WTC11 (cell line): ENCODE results near the gene TMEM94. TPM values are rescaled to one million over a fixed set of nuclear protein-coding genes. Genes with fewer than 3 reads are reported as not detected.

ENCODE experiments used
- ATAC-seq: fragments of 200-7000 bp; cut with Tn5 transposase; 2 replicates; pipeline ENCODE4 v1.10.0; 2021; ENCODE audit warnings: mild to moderate bottlenecking, moderate library complexity
- CTCF ChIA-PET: fragments of 300-600 bp; sonication (Branson Sonifier 250); formaldehyde crosslinking; loops from one replicate; lab custom pipeline; 2021; ENCODE audit warnings: antibody characterized with exemption; lab: Charles Lee
- POLR2A ChIA-PET: fragments of 350-600 bp; sonication (Branson Sonifier 250); formaldehyde crosslinking; loops from one replicate; lab custom pipeline; 2021; ENCODE audit warnings: antibody characterized with exemption; lab: Charles Lee
- DNase-seq: peaks from one replicate; pipeline ENCODE4 v3.0.0; 2021; ENCODE audit warnings: low spot score
- H3K27ac Mint-ChIP-seq: 2 replicates; pipeline ENCODE4 v1.8.0; 2021; ENCODE audit warnings: mixed read lengths
- H3K27me3 Mint-ChIP-seq: 2 replicates; pipeline ENCODE4 v1.8.0; 2021; ENCODE audit warnings: low read depth, mild to moderate bottlenecking, moderate library complexity, mixed read lengths
- H3K36me3 Mint-ChIP-seq: 2 replicates; pipeline ENCODE4 v1.8.0; 2021; ENCODE audit warnings: mixed read lengths
- H3K4me1 Mint-ChIP-seq: 2 replicates; pipeline ENCODE4 v1.8.0; 2022; ENCODE audit warnings: mixed read lengths
- H3K4me3 Mint-ChIP-seq: 2 replicates; pipeline ENCODE4 v1.8.0; 2021; ENCODE audit warnings: mild to moderate bottlenecking, moderate library complexity, mixed read lengths
- H3K9me3 Mint-ChIP-seq: 2 replicates; pipeline ENCODE4 v1.8.0; 2021; ENCODE audit warnings: mixed read lengths
- AR ChIP-seq: fragments of 250-450 bp; sonication (Bioruptor Pico); IDR thresholded peaks from 2 replicates; pipeline ENCODE4 v1.9.0; 2021; ENCODE audit warnings: mild to moderate bottlenecking
- ATF3 ChIP-seq: sonication (generic); formaldehyde crosslinking; conservative IDR thresholded peaks from 2 replicates; pipeline ENCODE4 v1.8.1; 2022; ENCODE audit warnings: mild to moderate bottlenecking, missing genetic modification reagents
- CREM ChIP-seq: sonication (generic); formaldehyde crosslinking; IDR thresholded peaks from 2 replicates; pipeline ENCODE4 v1.8.1; 2022; ENCODE audit warnings: mild to moderate bottlenecking, missing genetic modification reagents, moderate library complexity
- E2F4 ChIP-seq: sonication (generic); formaldehyde crosslinking; IDR thresholded peaks from 2 replicates; pipeline ENCODE4 v1.8.1; 2022; ENCODE audit warnings: low read depth, mild to moderate bottlenecking, moderate library complexity, missing genetic modification reagents, borderline replicate concordance
- FOXP4 ChIP-seq: sonication (generic); formaldehyde crosslinking; IDR thresholded peaks from 2 replicates; pipeline ENCODE4 v1.8.0; 2022; ENCODE audit warnings: mild to moderate bottlenecking, missing genetic modification reagents
- GABPB1 ChIP-seq: sonication (generic); formaldehyde crosslinking; IDR thresholded peaks from 2 replicates; pipeline ENCODE4 v1.8.1; 2023; ENCODE audit warnings: mild to moderate bottlenecking, missing genetic modification reagents
- GTF2I ChIP-seq: fragments of 250-450 bp; sonication (Bioruptor Pico); conservative IDR thresholded peaks from 2 replicates; pipeline ENCODE4 v1.4.0; 2021; ENCODE audit warnings: mild to moderate bottlenecking
- HMGA2 ChIP-seq: fragments of 250-450 bp; sonication (Bioruptor Pico); IDR thresholded peaks from 2 replicates; pipeline ENCODE4 v1.4.0; 2021; ENCODE audit warnings: mild to moderate bottlenecking, moderate library complexity
- HMGXB4 ChIP-seq: sonication (generic); formaldehyde crosslinking; IDR thresholded peaks from 2 replicates; pipeline ENCODE4 v1.8.1; 2023; ENCODE audit warnings: mild to moderate bottlenecking, moderate library complexity, missing genetic modification reagents
- MLX ChIP-seq: sonication (generic); formaldehyde crosslinking; IDR thresholded peaks from 2 replicates; pipeline ENCODE4 v1.8.1; 2023; ENCODE audit warnings: mild to moderate bottlenecking, missing genetic modification reagents, moderate library complexity
- RELA ChIP-seq: sonication (generic); formaldehyde crosslinking; IDR thresholded peaks from 2 replicates; pipeline ENCODE4 v1.8.1; 2022; ENCODE audit warnings: missing genetic modification reagents, mild to moderate bottlenecking, borderline replicate concordance
- TP53 ChIP-seq: sonication (generic); formaldehyde crosslinking; IDR thresholded peaks from 2 replicates; pipeline ENCODE4 v1.8.1; 2023; ENCODE audit warnings: mild to moderate bottlenecking, missing genetic modification reagents
- ZBTB43 ChIP-seq: sonication (generic); formaldehyde crosslinking; IDR thresholded peaks from 2 replicates; pipeline ENCODE4 v1.8.1; 2023; ENCODE audit warnings: mild to moderate bottlenecking, missing genetic modification reagents
- ZNF263 ChIP-seq: sonication (generic); formaldehyde crosslinking; IDR thresholded peaks from 2 replicates; pipeline ENCODE4 v1.8.1; 2022; ENCODE audit warnings: low read depth, mild to moderate bottlenecking, moderate library complexity, missing genetic modification reagents
- ZNF512 ChIP-seq: sonication (generic); formaldehyde crosslinking; IDR thresholded peaks from 2 replicates; pipeline ENCODE4 v1.8.1; 2022; ENCODE audit warnings: missing genetic modification reagents, borderline replicate concordance
- total RNA-seq: library from RNA; stranded (reverse); gene quantifications from 3 replicates; pipeline ENCODE4 v1.2.3, GENCODE V29; 2021

Gene TMEM94
- total RNA-seq, 1 experiment from 2014 or later: 76.9 TPM

GRCh38 chr17:75521951-75522727, 65.7 kb downstream of the TMEM94 start:
- Mint-ChIP-seq H3K27ac (no peak overlapping the region), H3K9me3 (no peaks in the 10 kb centered on the region), H3K4me3 (no peak overlapping the region), H3K4me1 (peaks cover 27% of the 10 kb centered on the region), H3K36me3 (peaks cover 31% of the 10 kb centered on the region)
- ATAC-seq: no peak
- ChIA-PET CTCF (interaction anchor here (0.7 kb wide), 1 partner anchor 251 kb away, joined by 3 read pairs; the partner anchor contains the start of gene MIF4GD), POLR2A (no interaction called here)
- DNase-seq: no peak
- peak; percentile 38; the same call in 1 of the 2 replicates for TF ChIP-seq ZNF263 (CRISPR knock-in tag)
- TF ChIP-seq HMGA2 (CRISPR knock-in tag): no peak
- no peak for TF ChIP-seq E2F4 (CRISPR knock-in tag)
- TF ChIP-seq ATF3: no peak
- no peak for TF ChIP-seq GABPB1 (CRISPR knock-in tag)
- no peak for TF ChIP-seq TP53
- TF ChIP-seq FOXP4 (CRISPR knock-in tag): no peak
- no peak for TF ChIP-seq MLX (CRISPR knock-in tag)
- TF ChIP-seq, all 79 proteins: peak for 1
- 0 out of 2 replicates have a peak, but pooled peaks cover 3% of the 10 kb centered on the region for H3K27me3 Mint-ChIP-seq

- Mint-ChIP-seq H3K27me3 (0 out of 2 replicates have a peak, but pooled peaks cover 3% of the 10 kb centered on the region), H3K36me3 (peaks cover 20% of the 10 kb centered on the region), H3K27ac (no peak overlapping the region), H3K9me3 (no peaks in the 10 kb centered on the region), H3K4me1 (peaks cover 17% of the 10 kb centered on the region), H3K4me3 (peak overlapping the region; percentile 67; the same call in 1 of the 2 replicates)
- TF ChIP-seq CREM: no peak
- TF ChIP-seq ZNF512 (CRISPR knock-in tag): no peak
- TF ChIP-seq RELA: no peak
- DNase-seq (no peak), ATAC-seq (no peak)
- POLR2A ChIA-PET: no interaction called here
- CTCF ChIA-PET: interaction anchor here (0.6 to 3.9 kb wide), 6 partner anchors 27 to 230 kb away, joined by 3 to 21 read pairs (median 6); partner anchors contain the start of gene SMIM5
Observed at GRCh38 chr17:75523647-75524046, 67.2 kb downstream of the TMEM94 start.

- Mint-ChIP-seq H3K9me3 (no peaks in the 10 kb centered on the region), H3K4me1 (peaks cover 17% of the 10 kb centered on the region), H3K27me3 (0 out of 2 replicates have a peak, but pooled peaks cover 3% of the 10 kb centered on the region), H3K36me3 (peaks cover 14% of the 10 kb centered on the region), H3K27ac (peak overlapping the region; percentile 80), H3K4me3 (peak overlapping the region; percentile 67)
- ATAC-seq (no peak), DNase-seq (no peak)
- ChIA-PET CTCF (interaction anchor here (0.6 to 3.9 kb wide), 16 partner anchors 8 to 284 kb away, joined by 3 to 65 read pairs (median 4); partner anchors contain the start of genes SMIM5 and TSEN54), POLR2A (interaction anchor here (0.5 to 1.6 kb wide), 3 partner anchors 8 to 1367 kb away, joined by 3 to 9 read pairs (median 5); partner anchors contain the start of gene TSEN54)
- TF ChIP-seq HMGXB4 (CRISPR knock-in tag): no peak; the same call in 1 of the 2 replicates
- TF ChIP-seq GTF2I (CRISPR knock-in tag): no peak
- no peak for TF ChIP-seq AR (CRISPR knock-in tag)
- TF ChIP-seq ZBTB43 (CRISPR knock-in tag): no peak
- no peak for TF ChIP-seq MLX (CRISPR knock-in tag)
Observed at GRCh38 chr17:75524269-75524969, 68.0 kb downstream of the TMEM94 start.
